ENCODE measurements around the gene SLFN14.

The SLFN14 gene

DNA sequence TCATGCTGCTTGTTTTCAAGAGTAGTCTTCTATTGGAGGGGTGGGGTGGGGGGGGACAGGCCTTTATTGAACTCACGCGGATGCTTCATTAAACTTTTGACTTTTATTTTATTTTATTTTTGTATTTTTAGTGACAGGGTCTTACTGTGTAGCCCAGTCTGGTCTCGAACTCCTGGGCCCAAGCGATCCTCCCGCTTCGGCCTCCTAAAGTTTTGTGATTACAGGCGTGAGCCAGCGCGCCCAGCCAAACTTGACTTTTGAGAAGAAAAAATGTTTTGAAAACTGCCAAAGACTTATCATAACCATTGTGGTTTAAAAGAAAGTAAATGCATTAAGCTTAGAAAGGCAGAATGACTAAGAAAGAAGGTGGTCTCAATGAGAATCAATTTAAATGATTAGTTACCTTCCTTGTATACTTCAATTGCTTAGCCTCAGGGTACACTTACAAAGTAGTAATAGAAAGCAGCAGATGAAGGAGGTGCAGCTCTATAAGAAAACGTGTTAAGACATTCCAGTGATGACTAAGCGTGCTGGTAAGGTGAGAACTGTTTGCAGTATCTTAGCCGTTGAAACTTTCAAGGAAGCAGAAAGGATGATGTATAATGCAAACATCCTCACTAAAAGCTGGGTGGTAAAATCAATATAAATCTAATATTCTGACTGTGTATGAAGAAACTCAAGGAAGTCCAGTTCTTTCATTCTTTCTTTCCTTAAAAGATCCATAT is 27.7 kb upstream of the SLFN14 start (continued):
- TF ChIP-seq, protein P1, sequence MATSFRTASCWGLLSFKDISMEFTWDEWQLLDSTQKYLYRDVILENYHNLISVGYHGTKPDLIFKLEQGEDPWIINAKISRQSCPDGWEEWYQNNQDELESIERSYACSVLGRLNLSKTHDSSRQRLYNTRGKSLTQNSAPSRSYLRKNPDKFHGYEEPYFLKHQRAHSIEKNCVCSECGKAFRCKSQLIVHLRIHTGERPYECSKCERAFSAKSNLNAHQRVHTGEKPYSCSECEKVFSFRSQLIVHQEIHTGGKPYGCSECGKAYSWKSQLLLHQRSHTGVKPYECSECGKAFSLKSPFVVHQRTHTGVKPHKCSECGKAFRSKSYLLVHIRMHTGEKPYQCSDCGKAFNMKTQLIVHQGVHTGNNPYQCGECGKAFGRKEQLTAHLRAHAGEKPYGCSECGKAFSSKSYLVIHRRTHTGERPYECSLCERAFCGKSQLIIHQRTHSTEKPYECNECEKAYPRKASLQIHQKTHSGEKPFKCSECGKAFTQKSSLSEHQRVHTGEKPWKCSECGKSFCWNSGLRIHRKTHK (tag by site-specific recombination; IDR thresholded peaks at IDR 0.05) = no peak
- peak; percentile 63 for TF ChIP-seq ZNF121 (tag by site-specific recombination; IDR thresholded peaks at IDR 0.05)
- TF ChIP-seq, protein P2, sequence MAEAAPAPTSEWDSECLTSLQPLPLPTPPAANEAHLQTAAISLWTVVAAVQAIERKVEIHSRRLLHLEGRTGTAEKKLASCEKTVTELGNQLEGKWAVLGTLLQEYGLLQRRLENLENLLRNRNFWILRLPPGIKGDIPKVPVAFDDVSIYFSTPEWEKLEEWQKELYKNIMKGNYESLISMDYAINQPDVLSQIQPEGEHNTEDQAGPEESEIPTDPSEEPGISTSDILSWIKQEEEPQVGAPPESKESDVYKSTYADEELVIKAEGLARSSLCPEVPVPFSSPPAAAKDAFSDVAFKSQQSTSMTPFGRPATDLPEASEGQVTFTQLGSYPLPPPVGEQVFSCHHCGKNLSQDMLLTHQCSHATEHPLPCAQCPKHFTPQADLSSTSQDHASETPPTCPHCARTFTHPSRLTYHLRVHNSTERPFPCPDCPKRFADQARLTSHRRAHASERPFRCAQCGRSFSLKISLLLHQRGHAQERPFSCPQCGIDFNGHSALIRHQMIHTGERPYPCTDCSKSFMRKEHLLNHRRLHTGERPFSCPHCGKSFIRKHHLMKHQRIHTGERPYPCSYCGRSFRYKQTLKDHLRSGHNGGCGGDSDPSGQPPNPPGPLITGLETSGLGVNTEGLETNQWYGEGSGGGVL (tag by site-specific recombination; IDR thresholded peaks at IDR 0.05) = no peak
- no peak for TF ChIP-seq ZNF155 (tag by site-specific recombination; IDR thresholded peaks at IDR 0.05)
- TF ChIP-seq, protein P3, sequence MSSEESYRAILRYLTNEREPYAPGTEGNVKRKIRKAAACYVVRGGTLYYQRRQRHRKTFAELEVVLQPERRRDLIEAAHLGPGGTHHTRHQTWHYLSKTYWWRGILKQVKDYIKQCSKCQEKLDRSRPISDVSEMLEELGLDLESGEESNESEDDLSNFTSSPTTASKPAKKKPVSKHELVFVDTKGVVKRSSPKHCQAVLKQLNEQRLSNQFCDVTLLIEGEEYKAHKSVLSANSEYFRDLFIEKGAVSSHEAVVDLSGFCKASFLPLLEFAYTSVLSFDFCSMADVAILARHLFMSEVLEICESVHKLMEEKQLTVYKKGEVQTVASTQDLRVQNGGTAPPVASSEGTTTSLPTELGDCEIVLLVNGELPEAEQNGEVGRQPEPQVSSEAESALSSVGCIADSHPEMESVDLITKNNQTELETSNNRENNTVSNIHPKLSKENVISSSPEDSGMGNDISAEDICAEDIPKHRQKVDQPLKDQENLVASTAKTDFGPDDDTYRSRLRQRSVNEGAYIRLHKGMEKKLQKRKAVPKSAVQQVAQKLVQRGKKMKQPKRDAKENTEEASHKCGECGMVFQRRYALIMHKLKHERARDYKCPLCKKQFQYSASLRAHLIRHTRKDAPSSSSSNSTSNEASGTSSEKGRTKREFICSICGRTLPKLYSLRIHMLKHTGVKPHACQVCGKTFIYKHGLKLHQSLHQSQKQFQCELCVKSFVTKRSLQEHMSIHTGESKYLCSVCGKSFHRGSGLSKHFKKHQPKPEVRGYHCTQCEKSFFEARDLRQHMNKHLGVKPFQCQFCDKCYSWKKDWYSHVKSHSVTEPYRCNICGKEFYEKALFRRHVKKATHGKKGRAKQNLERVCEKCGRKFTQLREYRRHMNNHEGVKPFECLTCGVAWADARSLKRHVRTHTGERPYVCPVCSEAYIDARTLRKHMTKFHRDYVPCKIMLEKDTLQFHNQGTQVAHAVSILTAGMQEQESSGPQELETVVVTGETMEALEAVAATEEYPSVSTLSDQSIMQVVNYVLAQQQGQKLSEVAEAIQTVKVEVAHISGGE (tag by site-specific recombination; conservative IDR thresholded peaks at IDR 0.05; ENCODE audit: low read depth) = no peak
- TF ChIP-seq GLI2 (tag by site-specific recombination; IDR thresholded peaks at IDR 0.05; ENCODE audit: borderline replicate concordance, low read depth) = no peak
- TF ChIP-seq ZBTB7A (tag by site-specific recombination; IDR thresholded peaks at IDR 0.05; ENCODE audit: low read depth) = no peak
- TF ChIP-seq ZNF560 (tag by site-specific recombination; IDR thresholded peaks at IDR 0.05; ENCODE audit: borderline replicate concordance) = no peak
- no peak for TF ChIP-seq ZSCAN4 (tag by site-specific recombination; IDR thresholded peaks at IDR 0.05)
- TF ChIP-seq KLF8 (tag by site-specific recombination; IDR thresholded peaks at IDR 0.05) = peak; percentile 59; the same call in 1 of the 2 replicates
- TF ChIP-seq MZF1 (tag by site-specific recombination; IDR thresholded peaks at IDR 0.05; ENCODE audit: borderline replicate concordance) = no peak
- no peak for TF ChIP-seq SETDB1 (IDR thresholded peaks at IDR 0.05; ENCODE audit: insufficient read length, low read length)
- no peak for TF ChIP-seq ZNF791 (tag by site-specific recombination; IDR thresholded peaks at IDR 0.05)
- no peak for TF ChIP-seq ZNF488 (tag by site-specific recombination; IDR thresholded peaks at IDR 0.05)
- TF ChIP-seq ZNF626 (tag by site-specific recombination; IDR thresholded peaks at IDR 0.05) = no peak
- no peak for TF ChIP-seq SCRT1 (tag by site-specific recombination; IDR thresholded peaks at IDR 0.05; ENCODE audit: borderline replicate concordance)
- no peak for TF ChIP-seq ZNF274 (IDR thresholded peaks at IDR 0.05; ENCODE audit: low read length)
- TF ChIP-seq ZNF274 (tag by site-specific recombination; IDR thresholded peaks at IDR 0.05; ENCODE audit: borderline replicate concordance) = no peak
- TF ChIP-seq ZNF623 (tag by site-specific recombination; IDR thresholded peaks at IDR 0.05) = peak; percentile 20; the same call in 1 of the 2 replicates
- TF ChIP-seq ZNF658 (tag by site-specific recombination; IDR thresholded peaks at IDR 0.05) = no peak
- TF ChIP-seq ZNF391 (tag by site-specific recombination; IDR thresholded peaks at IDR 0.05; ENCODE audit: borderline replicate concordance, low read depth) = peak; percentile 23; the same call in 1 of the 2 replicates
- no peak for TF ChIP-seq ZNF302 (tag by site-specific recombination; IDR thresholded peaks at IDR 0.05; ENCODE audit: low read depth)
- no peak for TF ChIP-seq MEIS1 (CRISPR knock-in tag; IDR thresholded peaks at IDR 0.05; ENCODE audit: borderline replicate concordance)
- TF ChIP-seq, protein P4, sequence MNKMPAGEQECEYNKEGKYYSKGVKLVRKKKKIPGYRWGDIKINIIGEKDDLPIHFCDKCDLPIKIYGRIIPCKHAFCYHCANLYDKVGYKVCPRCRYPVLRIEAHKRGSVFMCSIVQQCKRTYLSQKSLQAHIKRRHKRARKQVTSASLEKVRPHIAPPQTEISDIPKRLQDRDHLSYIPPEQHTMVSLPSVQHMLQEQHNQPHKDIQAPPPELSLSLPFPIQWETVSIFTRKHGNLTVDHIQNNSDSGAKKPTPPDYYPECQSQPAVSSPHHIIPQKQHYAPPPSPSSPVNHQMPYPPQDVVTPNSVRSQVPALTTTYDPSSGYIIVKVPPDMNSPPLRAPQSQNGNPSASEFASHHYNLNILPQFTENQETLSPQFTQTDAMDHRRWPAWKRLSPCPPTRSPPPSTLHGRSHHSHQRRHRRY (tag by site-specific recombination; IDR thresholded peaks at IDR 0.05) = no peak
- TF ChIP-seq ZNF561 (tag by site-specific recombination; IDR thresholded peaks at IDR 0.05; ENCODE audit: borderline replicate concordance) = peak; percentile 55; the same call in 1 of the 2 replicates
- no peak for TF ChIP-seq ZNF830 (tag by site-specific recombination; IDR thresholded peaks at IDR 0.05; ENCODE audit: low read depth)
- TF ChIP-seq EGR2 (tag by site-specific recombination; IDR thresholded peaks at IDR 0.05; ENCODE audit: low read depth) = no peak
- TF ChIP-seq, protein P5, sequence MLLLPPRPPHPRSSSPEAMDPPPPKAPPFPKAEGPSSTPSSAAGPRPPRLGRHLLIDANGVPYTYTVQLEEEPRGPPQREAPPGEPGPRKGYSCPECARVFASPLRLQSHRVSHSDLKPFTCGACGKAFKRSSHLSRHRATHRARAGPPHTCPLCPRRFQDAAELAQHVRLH (tag by site-specific recombination; IDR thresholded peaks at IDR 0.05) = no peak
- TF ChIP-seq ZNF311 (tag by site-specific recombination; IDR thresholded peaks at IDR 0.05; ENCODE audit: borderline replicate concordance) = no peak
